GM10248 (cell line): Measurements from ENCODE around the gene PTPRU.

ENCODE experiments used
- CTCF ChIA-PET: fragments of 300-600 bp; sonication (Branson Sonifier 250); formaldehyde crosslinking; extraction: SDS; loops from one replicate; lab custom pipeline; 2021; ENCODE audit warnings: antibody characterized with exemption; lab: Yijun Ruan, JAX
- POLR2A ChIA-PET: fragments of 350-650 bp; sonication (Branson Sonifier 250); formaldehyde crosslinking; extraction: SDS; loops from one replicate; lab custom pipeline; 2020; ENCODE audit warnings: antibody characterized with exemption; lab: Yijun Ruan, JAX
- DNase-seq: peaks from one replicate; pipeline ENCODE4 v3.0.0; 2012; ENCODE audit errors: extremely low spot score
- TF ChIP-seq, protein P1 (sequence below): IDR thresholded peaks from 2 replicates; pipeline ENCODE4 v1.5.1; 2012; ENCODE audit warnings: mild to moderate bottlenecking, low read depth; ENCODE audit errors: extremely low read depth, missing control alignments, control extremely low read depth

PTPRU gene

DNA sequence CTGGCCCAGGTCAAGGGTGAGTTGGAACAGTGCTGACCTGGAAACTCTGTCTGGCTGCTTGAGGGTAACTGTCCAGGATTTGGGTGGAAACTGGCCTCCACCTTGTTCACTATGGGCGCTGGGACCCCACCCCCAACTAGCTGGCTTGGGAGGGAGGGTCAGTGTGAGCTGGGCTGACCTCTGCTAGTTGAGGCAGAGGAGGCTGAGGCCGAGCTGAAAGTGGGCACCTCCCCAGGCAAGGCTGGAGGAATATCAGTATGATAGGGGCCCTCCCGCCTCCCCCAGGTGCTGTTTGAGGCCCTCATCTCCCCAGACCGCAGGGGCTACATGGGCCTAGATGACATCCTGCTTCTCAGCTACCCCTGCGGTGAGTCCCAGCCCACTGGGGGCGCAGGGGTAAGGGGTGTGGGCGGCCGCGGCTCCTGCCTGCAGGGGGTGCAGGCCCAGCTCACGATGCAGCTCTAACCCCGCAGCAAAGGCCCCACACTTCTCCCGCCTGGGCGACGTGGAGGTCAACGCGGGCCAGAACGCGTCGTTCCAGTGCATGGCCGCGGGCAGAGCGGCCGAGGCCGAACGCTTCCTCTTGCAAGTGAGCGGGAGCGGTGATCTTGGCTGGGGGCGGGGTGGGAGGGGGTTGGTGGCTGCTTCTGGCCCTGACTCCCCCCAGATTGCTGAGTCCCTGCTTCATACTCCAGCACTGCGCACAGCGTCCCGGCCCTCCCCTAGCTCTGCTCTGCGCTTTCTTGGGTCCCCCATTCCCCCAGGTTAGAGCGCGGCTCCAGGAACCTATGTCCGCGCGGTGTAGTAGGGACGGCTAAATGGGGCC, 22.9 kb downstream of the PTPRU start:
- CTCF ChIA-PET, result interaction anchor here (2.2 kb wide), 1 partner anchor 11 kb away, joined by 7 read pairs; no protein-coding TSS in a partner anchor
- POLR2A ChIA-PET, result interaction anchor here (0.6 kb wide), 1 partner anchor 384 kb away, joined by 6 read pairs; no protein-coding TSS in a partner anchor
- TF ChIP-seq, protein P1, sequence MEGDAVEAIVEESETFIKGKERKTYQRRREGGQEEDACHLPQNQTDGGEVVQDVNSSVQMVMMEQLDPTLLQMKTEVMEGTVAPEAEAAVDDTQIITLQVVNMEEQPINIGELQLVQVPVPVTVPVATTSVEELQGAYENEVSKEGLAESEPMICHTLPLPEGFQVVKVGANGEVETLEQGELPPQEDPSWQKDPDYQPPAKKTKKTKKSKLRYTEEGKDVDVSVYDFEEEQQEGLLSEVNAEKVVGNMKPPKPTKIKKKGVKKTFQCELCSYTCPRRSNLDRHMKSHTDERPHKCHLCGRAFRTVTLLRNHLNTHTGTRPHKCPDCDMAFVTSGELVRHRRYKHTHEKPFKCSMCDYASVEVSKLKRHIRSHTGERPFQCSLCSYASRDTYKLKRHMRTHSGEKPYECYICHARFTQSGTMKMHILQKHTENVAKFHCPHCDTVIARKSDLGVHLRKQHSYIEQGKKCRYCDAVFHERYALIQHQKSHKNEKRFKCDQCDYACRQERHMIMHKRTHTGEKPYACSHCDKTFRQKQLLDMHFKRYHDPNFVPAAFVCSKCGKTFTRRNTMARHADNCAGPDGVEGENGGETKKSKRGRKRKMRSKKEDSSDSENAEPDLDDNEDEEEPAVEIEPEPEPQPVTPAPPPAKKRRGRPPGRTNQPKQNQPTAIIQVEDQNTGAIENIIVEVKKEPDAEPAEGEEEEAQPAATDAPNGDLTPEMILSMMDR, result no peak
- DNase-seq, result no peak

DNA sequence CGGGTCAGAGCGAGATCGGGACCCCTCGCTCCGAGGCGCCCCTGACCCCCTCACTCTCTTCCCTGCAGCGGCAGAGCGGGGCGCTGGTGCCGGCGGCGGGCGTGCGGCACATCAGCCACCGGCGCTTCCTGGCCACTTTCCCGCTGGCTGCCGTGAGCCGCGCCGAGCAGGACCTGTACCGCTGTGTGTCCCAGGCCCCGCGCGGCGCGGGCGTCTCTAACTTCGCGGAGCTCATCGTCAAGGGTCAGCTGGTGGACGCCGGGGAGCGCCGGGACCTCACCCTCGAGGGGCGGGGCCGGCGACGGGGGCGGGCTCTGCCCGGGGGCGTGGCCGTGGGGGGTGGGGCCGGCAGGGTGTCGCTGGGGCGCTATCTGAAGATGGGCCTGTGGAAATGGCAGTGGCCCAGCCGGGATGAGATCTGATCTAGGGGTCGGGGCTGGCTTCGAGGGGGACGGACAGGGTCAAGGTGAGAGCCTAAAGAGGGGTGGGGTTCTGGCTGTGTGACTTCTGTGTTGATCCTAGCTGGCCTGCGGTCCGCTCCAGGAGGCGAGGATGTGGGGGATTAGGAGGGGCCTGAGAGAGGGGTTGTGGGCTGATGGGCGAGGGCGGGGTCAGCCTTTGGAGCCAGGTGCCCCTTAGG, 23.6 kb downstream of the PTPRU start:
- ChIA-PET CTCF (interaction anchor here (2.2 kb wide), 1 partner anchor 10 kb away, joined by 7 read pairs; no protein-coding TSS in a partner anchor), POLR2A (interaction anchor here (0.6 kb wide), 1 partner anchor 383 kb away, joined by 6 read pairs; no protein-coding TSS in a partner anchor)
- TF ChIP-seq, protein P1, result no peak
- peak; percentile 71 for DNase-seq

DNA sequence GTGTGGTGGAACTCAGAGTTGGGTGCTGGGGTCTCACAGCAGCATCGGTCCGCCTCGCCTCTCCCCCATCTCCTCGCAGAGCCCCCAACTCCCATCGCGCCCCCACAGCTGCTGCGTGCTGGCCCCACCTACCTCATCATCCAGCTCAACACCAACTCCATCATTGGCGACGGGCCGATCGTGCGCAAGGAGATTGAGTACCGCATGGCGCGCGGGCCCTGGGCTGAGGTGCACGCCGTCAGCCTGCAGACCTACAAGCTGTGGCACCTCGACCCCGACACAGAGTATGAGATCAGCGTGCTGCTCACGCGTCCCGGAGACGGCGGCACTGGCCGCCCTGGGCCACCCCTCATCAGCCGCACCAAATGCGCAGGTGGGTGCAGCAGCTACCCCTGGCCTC, 24.2 kb downstream of the PTPRU start:
- POLR2A ChIA-PET, result no interaction called here
- CTCF ChIA-PET, result interaction anchor here (0.8 to 1.2 kb wide), 2 partner anchors 9 to 10 kb away, joined by 3 to 4 read pairs; no protein-coding TSS in a partner anchor
- DNase-seq, result no peak
- TF ChIP-seq, protein P1, result no peak

DNA sequence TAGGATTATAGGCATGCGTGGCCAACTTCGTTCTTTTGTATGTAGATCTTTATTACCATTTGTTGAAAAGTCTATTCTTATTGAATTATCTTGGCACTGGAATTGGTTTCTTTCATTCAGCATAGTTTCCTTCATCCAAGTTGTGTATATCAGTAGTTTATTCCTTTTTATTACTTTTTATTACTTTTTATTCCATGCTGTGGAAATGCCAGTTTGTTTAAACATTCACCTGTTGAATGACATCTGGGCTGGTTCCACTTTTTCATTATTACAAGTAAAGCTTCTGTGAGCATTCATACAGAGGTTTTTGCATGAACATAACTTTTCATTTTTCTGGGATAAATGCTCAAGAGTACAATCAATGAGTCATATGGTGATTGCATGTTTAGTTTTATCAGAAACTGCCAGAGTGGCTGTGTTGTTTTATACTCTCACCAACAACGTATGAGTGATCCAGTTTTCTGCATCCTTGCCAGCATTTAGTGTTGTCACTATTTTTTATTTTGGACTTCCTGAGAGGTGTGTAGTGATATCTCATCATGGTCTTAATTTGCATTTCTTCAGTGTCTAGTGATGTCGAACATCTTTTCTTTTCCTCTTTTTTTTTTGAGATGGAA, 28.6 kb downstream of the PTPRU start:
- ChIA-PET CTCF (interaction anchor here (1.1 kb wide), 1 partner anchor 21 kb away, joined by 3 read pairs; no protein-coding TSS in a partner anchor), POLR2A (no interaction called here)
- DNase-seq, result no peak
- TF ChIP-seq, protein P1, result no peak

DNA sequence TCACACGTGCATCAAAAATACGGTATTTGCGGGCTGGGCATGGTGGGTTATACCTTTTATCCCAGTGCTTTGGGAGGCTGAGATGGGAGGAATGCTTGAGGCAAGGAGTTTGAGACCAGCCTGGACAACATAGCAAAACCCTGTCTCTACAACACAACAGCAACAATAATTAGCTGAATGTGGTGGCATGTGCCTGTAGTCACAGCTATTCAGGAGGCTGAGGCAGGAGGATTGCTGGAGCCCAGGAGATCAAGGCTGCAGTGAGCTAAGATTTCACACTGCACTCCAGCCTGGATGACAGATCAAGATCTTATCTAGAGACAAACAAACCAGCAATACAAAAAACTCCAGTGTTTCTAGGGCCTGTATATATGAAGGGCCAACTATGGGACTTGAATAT, 30.6 kb downstream of the PTPRU start:
- ChIA-PET CTCF (no interaction called here), POLR2A (no interaction called here)
- TF ChIP-seq, protein P1, result no peak
- no peak for DNase-seq
